Thoracic aorta (tissue), 2 donors: ENCODE measurements around the gene TRANK1. TPM values are rescaled to one million over a fixed set of nuclear protein-coding genes. Genes with fewer than 3 reads are reported as not detected.
"Not testable (repeated sequence)": the region's sequence is repeated elsewhere in the genome, so short reads cannot be mapped to it uniquely, and the experiment has no call there.

Experiments
- ATAC-seq: fragments of 150-250 bp; one replicate; pipeline ENCODE4 v1.8.0; 2017; ENCODE audit warnings: low read depth; ENCODE audit not compliant: insufficient number of reproducible peaks, low FRiP score
- DNase-seq: peaks from one replicate; pipeline ENCODE4 v3.0.0-alpha.2; 2020; ENCODE audit warnings: low spot score
- H3K27ac ChIP-seq, 2 donors: fragments of 200-600 bp; sonication (generic); 1 replicate in 1 of 2; 2 replicates in 1 of 2; pipeline ENCODE4 v1.5.1; 2016; ENCODE audit warnings: mild to moderate bottlenecking in 2 of 2, moderate library complexity in 2 of 2
- H3K27me3 ChIP-seq: fragments of 200-600 bp; sonication (generic); replicated peaks from 2 replicates; pipeline ENCODE4 v1.6.0; 2016; ENCODE audit warnings: mild to moderate bottlenecking; ENCODE audit not compliant: insufficient read depth
- H3K36me3 ChIP-seq: fragments of 200-600 bp; sonication (generic); one replicate; pipeline ENCODE4 v1.5.1; 2016
- H3K4me1 ChIP-seq, 2 donors: fragments of 200-600 bp; sonication (generic); 1 replicate in 1 of 2; 2 replicates in 1 of 2; pipeline versions ENCODE4 v1.5.1 to v1.6.0; 2016; ENCODE audit warnings: low read depth in 2 of 2, mild to moderate bottlenecking in 1 of 2; ENCODE audit not compliant: control insufficient read depth in 1 of 2
- H3K4me3 ChIP-seq: fragments of 200-600 bp; sonication (generic); 2 replicates; pipeline ENCODE4 v1.5.1; 2016; ENCODE audit warnings: mild to moderate bottlenecking
- H3K9me3 ChIP-seq: fragments of 200-600 bp; sonication (generic); 2 replicates; pipeline ENCODE4 v1.5.1; 2016
- total RNA-seq, 2 donors: library from RNA; depleted of rRNA; stranded (reverse); fragments of >200 nt; gene quantifications; one replicate each; pipeline versions ENCODE4 v1.1.0 to v1.2.3, GENCODE V29; 2016
- TF ChIP-seq, protein P1 (sequence below): fragments of 200-600 bp; sonication (generic); IDR thresholded peaks from one replicate; pipeline ENCODE4 v1.5.1; 2019; ENCODE audit warnings: antibody characterized with exemption

Gene TRANK1
- total RNA-seq, 2 donors from 2014 or later: 21.3 to 31.6 TPM

DNA sequence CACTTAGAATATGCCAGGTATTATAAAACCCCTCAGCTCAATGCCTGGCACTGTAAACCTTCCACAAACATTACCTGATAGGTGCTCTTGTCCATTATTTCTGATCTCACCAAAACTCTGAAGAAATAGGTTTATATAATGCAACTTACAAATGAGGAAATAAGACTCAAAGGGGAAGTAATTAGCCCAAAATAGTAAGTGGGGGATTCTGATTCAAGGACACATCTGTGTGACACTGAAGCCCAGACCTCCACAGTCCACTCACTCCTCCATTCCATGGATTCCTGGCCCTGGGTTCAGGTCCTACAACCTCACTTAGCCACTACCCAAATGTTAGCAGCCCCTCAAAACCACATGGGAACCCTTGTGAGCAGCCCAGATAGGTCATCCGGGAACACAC is 49.9 kb downstream of the TRANK1 start:
- Histone ChIP-seq H3K27me3 (no peaks in the 10 kb centered on the region), H3K4me1 (peaks cover 3 to 23% of the 10 kb centered on the region in 2 donors), H3K9me3 (no peaks in the 10 kb centered on the region), H3K27ac (no peak overlapping the region), H3K4me3 (no peak overlapping the region), H3K36me3 (peaks cover 10% of the 10 kb centered on the region)
- TF ChIP-seq, protein P1, sequence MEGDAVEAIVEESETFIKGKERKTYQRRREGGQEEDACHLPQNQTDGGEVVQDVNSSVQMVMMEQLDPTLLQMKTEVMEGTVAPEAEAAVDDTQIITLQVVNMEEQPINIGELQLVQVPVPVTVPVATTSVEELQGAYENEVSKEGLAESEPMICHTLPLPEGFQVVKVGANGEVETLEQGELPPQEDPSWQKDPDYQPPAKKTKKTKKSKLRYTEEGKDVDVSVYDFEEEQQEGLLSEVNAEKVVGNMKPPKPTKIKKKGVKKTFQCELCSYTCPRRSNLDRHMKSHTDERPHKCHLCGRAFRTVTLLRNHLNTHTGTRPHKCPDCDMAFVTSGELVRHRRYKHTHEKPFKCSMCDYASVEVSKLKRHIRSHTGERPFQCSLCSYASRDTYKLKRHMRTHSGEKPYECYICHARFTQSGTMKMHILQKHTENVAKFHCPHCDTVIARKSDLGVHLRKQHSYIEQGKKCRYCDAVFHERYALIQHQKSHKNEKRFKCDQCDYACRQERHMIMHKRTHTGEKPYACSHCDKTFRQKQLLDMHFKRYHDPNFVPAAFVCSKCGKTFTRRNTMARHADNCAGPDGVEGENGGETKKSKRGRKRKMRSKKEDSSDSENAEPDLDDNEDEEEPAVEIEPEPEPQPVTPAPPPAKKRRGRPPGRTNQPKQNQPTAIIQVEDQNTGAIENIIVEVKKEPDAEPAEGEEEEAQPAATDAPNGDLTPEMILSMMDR: no peak
- DNase-seq (no peak), ATAC-seq (no peak)

DNA sequence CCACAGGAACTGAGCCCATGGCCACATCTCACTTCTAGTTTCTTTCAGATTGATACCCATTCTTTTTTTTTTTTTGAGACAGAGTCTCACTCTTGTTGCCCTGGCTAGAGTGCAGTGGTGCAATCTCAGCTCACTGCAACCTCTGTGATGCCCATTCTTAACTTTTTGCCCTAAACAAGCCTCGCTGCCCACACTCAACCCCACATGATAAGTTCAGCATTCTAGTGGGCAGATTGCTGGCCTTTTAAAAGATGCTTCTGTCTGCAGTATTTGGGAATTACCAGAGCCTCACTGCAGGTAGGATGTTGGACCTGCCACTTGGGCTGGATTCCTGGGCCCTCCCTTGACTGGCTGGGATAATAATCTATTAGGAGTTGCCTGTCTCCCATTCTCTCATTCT is 51.0 kb downstream of the TRANK1 start:
- DNase-seq: no peak
- Histone ChIP-seq H3K27me3 (no peaks in the 10 kb centered on the region), H3K9me3 (no peaks in the 10 kb centered on the region), H3K4me3 (no peak overlapping the region), H3K27ac (peak overlapping the region in 1 of 2 donors; percentile 49), H3K36me3 (peaks cover 16% of the 10 kb centered on the region), H3K4me1 (peaks cover 3 to 23% of the 10 kb centered on the region in 2 donors)
- TF ChIP-seq, protein P1: no peak
- no peak for ATAC-seq

DNA sequence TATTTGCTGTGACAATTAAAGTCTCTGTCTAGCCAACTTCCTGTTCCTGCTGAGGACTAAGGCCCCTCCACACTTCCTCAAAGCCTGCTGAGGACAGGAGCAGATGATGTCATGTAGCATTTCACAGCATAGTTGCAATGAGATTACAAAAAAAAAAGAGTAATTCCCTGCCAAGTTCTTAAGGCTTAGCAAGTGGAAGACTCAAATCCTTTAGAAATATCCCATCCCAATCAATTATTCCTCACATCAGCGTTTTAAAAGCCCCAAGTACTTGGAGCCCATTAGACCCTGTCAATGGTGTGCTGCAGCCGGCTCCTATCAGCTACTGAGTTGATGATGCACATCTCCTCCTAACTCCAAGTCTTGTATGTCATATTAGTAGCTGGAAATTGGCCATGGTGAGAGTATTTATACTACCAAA is 51.7 kb downstream of the TRANK1 start:
- ATAC-seq (peak; percentile 89), DNase-seq (no peak)
- H3K27me3 ChIP-seq: no peaks in the 10 kb centered on the region
- H3K4me1 ChIP-seq: peaks cover 3 to 23% of the 10 kb centered on the region in 2 donors
- H3K9me3 ChIP-seq: no peaks in the 10 kb centered on the region
- H3K36me3 ChIP-seq: peaks cover 15% of the 10 kb centered on the region
- H3K4me3 ChIP-seq: no peak overlapping the region
- TF ChIP-seq, protein P1: no peak
- peak overlapping the region in 1 of 2 donors; percentile 49 for H3K27ac ChIP-seq

DNA sequence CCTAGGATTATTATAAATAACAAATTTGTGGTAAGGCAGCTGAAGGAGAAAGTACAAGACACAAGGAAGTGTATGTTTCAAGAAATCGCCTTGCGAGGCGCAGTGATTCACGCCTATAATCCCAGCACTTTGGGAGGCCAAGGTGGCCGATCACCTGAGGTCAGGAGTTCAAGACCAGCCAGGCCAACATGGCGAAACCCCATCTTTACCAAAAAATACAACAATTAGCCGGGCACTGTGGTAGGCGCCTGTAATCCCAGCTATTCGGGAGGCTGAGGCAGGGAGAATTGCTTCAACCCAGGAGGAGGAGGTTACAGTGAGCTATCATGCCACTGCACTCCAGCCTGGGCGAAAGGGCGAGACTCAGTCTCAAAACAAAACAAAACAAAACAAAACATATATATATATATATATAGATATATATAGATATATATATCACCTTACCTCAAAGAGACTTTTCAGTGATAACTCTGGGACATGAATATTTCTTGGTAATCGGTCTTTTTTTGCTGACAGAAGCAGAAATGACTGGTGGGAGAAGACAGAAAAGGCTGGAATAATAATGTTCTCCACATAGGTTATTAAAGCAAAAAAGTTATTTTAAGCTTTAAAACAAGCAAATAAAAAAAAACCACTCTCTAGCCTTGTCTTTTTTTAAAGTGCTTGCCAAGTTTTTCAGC is 52.3 kb downstream of the TRANK1 start:
- H3K9me3 ChIP-seq: no peaks in the 10 kb centered on the region
- DNase-seq (no peak), ATAC-seq (no peak)
- peak overlapping the region; percentile 2 to 49 for H3K27ac ChIP-seq
- peaks cover 12% of the 10 kb centered on the region for H3K36me3 ChIP-seq
- TF ChIP-seq, protein P1: no peak
- no peak overlapping the region for H3K4me3 ChIP-seq
- H3K4me1 ChIP-seq: peaks cover 3 to 23% of the 10 kb centered on the region in 2 donors
- no peaks in the 10 kb centered on the region for H3K27me3 ChIP-seq

DNA sequence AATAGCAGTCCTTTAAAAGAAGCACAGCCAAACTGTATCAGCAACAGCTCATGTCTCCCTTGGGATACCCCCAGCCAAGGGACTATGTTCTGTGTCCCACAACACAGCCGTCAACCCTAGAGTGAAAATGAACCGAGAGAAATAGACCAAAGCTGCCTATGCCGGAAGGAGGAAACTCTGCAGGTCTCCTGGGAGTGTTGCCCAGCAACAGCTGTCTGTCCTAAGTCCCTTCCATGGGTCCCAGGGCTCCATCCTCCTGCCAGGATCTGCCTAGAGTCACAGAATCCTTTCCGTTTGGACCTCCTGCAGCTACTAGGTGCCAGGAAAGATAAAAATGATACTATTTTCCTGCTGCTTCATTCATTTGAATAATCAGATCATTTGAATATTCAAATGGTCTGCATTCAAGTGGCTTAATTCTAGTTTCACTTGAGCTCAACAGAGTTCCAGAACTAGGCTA is 53.1 kb downstream of the TRANK1 start:
- no peak for ATAC-seq
- TF ChIP-seq, protein P1: no peak
- H3K9me3 ChIP-seq: no peaks in the 10 kb centered on the region
- no peak for DNase-seq
- no peak overlapping the region for H3K4me3 ChIP-seq
- H3K27me3 ChIP-seq: no peaks in the 10 kb centered on the region
- H3K4me1 ChIP-seq: peaks cover 3 to 23% of the 10 kb centered on the region in 2 donors
- peaks cover 16% of the 10 kb centered on the region for H3K36me3 ChIP-seq
- peak overlapping the region in 1 of 2 donors; percentile 49 for H3K27ac ChIP-seq

DNA sequence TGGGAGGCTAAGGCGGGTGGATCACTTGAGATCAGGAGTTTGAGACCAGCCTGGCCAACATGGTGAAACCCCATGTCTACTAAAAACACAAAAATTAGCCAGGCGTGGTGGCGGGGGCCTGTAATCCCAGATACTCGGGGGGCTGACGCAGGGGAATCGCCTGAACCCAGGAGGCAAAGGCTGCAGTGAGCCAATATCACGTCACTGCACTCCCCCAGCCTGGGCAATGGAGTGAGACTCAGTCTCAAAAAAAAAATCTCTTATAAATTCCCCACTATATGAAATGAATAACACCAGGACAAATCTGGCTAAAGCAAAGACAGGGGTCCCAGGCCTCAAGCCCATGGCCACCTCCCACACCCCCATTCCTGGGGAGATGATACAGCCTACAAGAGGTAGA is 53.8 kb downstream of the TRANK1 start:
- DNase-seq: not testable (repeated sequence)
- H3K36me3 ChIP-seq: peaks cover 16% of the 10 kb centered on the region

More for the DNA sequence above, 53.8 kb downstream of the TRANK1 start:
- H3K27ac ChIP-seq, H3K4me3 ChIP-seq, H3K9me3 ChIP-seq, ATAC-seq, H3K27me3 ChIP-seq: not testable (repeated sequence)
- H3K4me1 ChIP-seq: peaks cover 3 to 23% of the 10 kb centered on the region in 2 donors
